HTERT RPE-1 (cell line): ENCODE data around the gene TMEM128.
"Not testable (repeated sequence)": the region's sequence is repeated elsewhere in the genome, so short reads cannot be mapped to it uniquely, and the experiment has no call there.

Experiments used
- in situ Hi-C: fragments of 300-500 bp; cut with MboI; formaldehyde crosslinking; loops from 4 replicates; pipeline ENCODE4 v1.14.3; 2020; ENCODE audit warnings: low sequenced_read_pairs

Gene TMEM128

GRCh38 chr4:4256799-4257198 lies 8.8 kb upstream of the TMEM128 start:
- in situ Hi-C loops = no loop called here

DNA sequence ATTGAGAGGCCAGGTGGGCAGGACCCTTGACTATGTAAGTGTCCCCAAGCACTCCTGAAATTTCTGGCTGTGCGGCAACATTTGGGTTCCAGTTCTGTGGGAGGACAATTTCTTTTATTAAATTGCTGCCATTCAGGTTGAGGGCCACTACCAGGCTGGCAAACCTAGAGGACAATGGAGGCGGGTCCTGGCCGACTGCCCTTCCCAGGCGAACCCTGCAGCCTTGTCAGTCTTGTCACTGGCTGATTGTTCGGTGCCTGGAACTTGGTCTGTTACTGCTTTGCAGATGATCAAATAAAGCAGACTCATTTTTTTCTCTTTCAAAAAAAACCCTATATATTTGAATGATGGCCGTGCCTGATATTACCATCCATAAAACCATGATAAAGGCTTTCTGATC lies 6.6 kb upstream of the TMEM128 start:
- in situ Hi-C loops = no loop called here

DNA sequence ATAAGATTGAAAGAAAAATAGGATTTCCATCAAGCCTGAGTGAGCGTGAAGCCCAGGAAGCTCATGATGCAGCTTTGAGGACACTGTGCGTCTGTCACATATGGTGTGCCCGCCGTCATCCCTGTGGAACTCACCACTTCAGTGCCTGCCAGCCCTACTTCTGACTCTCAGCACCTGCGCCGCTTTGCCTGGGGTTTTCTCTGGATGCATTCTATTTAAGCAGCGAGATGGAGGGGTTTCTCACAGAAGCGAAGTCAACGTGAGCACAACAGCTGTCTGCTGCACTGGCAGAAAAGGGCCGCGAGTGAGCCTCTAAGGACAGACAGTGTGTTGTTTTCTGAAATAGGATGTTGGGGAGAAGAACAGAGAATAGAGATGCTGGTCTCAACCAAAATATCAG lies 6.2 kb upstream of the TMEM128 start:
- in situ Hi-C loops = no loop called here

GRCh38 chr4:4249866-4250265 lies 1.8 kb upstream of the TMEM128 start:
- in situ Hi-C loops = no loop called here

GRCh38 chr4:4249342-4249741 lies 1.3 kb upstream of the TMEM128 start:
- in situ Hi-C loops = not testable (repeated sequence)

DNA sequence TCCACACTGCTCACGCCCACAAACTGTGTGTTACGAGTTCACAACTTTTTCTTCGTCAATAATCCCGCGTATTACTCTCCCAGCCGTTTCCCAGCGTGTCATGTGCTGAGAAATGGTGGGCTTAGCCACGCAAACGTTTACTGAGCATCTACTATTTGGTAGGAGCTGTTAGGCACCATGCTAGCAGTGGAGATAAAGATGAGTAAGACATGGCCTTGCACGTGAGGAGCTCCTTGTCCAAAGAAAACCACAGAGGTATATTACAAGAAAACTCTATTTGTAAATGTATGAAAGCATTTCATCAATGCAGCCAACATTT lies 821 bp upstream of the TMEM128 start:
- in situ Hi-C loops = no loop called here

DNA sequence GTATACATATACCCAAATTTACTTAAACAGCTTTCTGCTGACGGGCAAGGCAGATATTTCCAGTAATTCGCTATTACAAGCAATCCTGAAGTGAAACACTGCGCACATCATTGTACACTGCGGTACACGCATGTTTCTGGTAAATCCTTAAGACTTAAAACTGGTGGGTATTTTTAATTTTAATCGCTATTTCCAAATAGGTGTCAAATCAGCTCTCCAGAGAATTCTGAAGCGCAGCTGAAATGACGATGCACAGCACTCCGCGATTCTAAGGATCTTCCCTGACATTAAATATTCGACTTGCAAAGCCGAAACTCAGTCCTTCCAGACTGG lies 361 bp downstream of the TMEM128 start:
- in situ Hi-C loops = no loop called here

DNA sequence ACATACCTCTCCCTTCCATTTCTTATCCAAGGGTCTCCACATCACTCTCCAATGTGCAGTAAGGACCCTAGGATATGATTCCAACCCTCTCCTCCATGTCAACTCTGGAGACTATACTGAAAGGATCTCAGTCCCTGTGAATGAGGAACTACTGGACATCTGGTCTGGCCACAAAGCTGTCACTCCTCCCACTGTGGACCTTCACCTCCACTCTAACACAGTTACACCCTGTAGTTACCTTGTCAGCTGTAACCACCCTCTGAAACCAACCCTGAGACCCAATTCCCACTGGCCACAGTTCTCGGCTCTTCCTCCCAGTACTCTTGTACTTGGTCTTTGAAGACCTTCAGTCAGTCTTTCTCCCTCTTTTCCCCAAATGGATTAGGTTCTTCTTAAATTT lies 2.9 kb downstream of the TMEM128 start:
- in situ Hi-C loops = no loop called here

DNA sequence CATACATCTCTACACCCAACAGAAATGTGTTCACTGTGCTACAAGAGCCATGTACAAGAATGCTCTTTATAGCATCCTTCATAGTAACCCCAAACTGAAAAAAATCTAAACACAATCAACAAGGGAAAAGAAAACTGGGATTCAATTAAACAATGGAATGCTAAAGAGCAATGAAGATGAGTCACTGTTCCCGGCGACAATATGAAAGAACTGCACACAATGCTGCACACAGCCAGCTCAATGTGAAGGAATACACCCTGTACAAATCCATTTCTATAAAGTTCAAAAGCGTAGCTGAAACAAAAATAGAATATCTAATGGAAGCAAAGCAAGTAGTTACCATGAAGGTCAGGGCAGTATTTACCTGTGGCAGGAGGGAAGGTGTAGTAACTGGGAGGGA lies 8.5 kb downstream of the TMEM128 start:
- in situ Hi-C loops = not testable (repeated sequence)

DNA sequence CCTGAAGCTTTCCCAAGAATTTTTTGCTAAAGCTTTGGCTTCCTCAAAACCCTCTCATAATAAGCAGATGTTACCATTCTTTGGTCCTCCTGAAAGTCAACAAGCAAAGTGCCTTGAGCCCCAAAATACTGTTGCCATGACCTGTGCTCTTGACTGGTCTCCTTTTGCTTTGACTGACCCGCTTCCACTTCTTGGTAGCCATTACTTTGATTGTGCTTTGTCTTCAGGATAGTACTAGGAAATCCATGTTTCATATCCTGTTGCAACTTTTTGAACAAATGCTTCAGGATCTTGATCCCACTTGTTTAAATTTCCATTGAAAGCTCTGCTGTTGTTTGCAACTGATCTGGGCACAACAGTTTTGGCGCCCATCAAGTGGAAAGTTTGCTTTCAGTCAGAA lies 14.4 kb downstream of the TMEM128 start:
- in situ Hi-C loops = no loop called here

DNA sequence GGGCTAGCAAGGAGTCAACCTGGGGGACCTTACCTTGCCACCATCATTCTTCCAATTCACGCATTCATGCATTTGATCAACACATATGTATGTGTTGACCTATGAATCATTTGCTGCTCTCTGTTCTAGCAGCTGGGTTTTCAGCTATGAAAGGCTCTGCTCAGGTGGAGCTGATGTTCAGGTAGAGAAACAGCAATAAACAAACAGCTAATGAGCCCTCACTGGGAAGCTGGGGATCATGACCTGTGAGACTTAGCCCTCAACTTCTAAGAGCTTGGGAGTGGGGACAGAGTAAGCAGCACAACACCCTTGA lies 19.7 kb downstream of the TMEM128 start:
- in situ Hi-C loops = no loop called here

- in situ Hi-C loops = no loop called here
These were observed 20.3 kb downstream of the TMEM128 start for GRCh38 chr4:4227510-4228355.

DNA sequence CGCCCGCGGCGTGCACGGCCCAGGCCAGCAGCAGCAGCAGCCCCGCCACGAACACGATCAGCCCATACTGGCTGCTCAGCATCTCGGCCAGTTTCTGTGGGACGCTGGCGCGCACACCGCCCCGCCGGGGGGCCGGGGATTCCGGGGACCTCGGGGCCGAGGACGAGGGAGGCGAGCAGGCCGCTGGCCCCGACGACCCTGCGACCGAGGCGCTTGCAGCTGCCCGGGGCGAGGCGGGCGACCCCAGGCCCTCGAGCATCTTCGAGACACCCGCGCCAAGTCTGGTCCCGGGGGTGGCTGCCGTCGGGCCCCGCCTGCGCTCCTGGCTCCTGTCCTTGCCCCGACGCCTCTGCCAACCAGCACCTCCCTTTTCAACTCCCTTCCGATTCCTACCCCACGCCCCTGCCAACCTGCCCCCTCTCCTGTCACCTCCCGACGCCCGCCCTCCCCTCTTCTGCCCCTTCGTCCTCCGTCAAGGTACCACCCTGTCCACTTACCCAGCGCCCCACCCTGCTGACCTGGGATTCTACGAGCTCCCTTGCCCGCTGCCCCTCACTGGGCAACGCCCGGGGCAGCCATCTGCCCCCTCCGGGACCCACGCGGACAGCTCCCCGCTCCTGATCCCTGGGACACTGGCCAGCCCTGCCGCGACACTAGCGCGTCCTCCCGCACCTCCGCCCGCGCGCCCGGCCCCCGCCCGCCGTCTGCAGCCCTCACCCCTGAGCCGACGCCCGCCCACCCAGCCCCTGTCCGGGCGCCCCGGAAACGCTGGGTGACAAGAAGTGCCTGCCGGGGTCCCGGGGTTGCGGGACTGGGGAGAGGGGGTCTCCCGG lies 21.2 kb downstream of the TMEM128 start, which contains the start of gene OTOP1:
Gene OTOP1, minus strand, starts transcription at position 324 of the 833 bp plus-strand sequence. Its CDS starts 65 bp downstream, at position 259.
- in situ Hi-C loops = no loop called here

DNA sequence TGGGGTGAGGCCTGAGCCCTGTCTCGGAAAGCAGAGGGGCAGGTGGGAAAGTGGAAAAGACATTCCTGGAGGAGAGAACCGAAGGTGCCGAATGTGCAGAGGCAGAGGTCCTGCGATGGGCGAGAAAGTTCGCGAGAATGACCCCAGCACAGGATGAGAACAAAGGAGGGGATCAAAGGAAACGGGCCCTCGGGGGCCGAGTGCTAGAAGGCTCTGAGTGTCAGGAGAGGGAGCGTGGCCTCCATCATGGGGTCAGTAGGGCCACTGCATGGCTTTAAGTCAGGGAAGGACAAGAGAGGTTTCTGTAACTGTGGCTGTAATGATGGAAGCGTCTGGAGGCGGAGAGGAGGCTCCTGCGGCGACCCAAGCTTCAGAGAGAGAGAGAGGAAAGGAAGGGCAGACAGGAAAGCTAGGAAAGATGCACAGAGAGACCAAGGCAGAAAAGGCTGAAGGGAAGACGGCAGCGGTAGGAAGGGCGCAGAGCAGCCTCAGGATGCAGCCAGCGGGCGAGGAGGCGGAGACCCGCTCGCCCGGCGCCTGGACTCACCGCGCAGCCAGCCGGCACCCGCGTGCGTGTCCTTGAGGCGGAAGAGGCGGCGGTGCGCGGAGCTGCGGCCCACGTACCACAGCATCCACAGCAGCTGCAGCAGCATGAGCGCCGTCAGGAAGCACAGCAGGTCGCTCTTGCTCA lies 22.0 kb downstream of the TMEM128 start:
- in situ Hi-C loops = no loop called here

- in situ Hi-C loops = no loop called here
These were observed 30.9 kb downstream of the TMEM128 start for GRCh38 chr4:4217113-4217512.

DNA sequence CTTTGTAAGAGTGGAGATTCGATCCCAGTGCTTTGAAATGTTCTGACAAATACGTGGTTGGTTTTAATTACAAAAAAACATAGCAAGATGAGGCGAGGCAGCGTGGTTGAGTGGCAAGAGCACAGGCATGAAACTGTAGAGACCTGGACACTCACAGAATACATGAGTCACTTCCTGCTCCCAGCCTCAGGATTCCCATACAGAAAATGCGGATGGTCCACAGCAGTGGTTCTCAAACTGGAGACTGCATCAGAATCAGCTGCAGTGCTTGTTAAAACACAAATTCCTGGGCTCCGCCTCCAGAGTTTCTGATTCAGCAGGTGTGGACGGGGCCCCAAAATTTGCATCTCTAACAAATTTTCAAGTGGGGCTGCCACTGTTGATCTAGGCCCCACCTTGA lies 31.4 kb downstream of the TMEM128 start:
- in situ Hi-C loops = no loop called here

GRCh38 chr4:4213674-4214073 lies 34.3 kb downstream of the TMEM128 start:
- in situ Hi-C loops = not testable (repeated sequence)

- in situ Hi-C loops = no loop called here
These were observed 41.8 kb downstream of the TMEM128 start for GRCh38 chr4:4206204-4206603.

- in situ Hi-C loops = no loop called here
These were observed 43.6 kb downstream of the TMEM128 start for GRCh38 chr4:4204401-4204745.

DNA sequence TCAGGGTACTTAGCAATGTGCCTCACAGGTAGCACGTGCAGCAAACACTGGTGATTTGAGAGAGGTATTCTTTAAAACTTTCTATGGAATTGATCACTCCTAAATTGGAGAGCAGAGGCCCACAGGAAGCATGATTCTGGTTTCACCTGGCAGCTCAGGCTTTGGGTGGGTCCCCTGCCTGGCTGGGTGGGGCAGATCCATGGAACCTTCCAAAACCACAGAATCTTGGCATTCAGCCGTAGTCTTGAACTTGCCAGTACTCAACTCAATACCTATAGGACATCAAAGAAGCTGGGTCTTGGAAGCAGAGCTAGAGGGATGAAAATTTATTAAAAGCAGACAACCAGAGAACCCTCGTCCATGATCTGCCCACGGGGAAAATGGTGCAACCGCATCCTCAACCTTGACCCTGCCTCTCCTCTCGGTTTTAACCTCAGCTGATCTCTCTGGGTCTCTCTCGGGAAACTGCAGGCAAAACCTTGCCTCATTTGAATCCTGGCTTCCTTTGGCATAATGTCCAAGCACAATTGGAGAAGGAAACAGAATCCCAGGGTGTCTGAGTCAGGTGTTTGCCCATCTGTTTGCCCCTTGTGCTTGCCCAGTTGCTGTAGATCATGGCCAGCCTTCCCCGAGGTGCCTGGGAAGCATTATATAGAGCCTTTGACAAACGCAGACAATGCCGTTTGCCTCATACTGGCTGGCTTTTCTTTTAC lies 44.2 kb downstream of the TMEM128 start:
- in situ Hi-C loops = no loop called here

DNA sequence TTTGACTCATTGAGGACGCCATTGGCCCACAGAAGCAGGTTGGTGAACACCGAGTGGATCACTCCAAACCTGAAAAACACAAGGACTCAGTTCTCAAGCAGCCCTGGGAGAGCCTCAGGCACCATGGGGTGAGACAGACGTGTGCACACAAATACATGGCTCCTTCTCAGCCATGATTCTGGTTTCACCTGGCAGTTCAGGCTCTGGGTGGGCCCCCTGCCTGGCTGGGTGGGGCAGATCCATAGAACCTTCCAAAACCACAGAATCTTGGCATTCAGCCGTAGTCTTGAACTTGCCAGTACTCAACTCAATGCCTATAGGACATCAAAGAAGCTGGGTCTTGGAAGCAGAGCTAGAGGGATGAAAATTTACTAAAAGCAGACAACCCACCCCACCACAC lies 45.5 kb downstream of the TMEM128 start:
- in situ Hi-C loops = no loop called here
